IPS-20b (cell line): ENCODE results near the gene COMMD7.

ENCODE experiments used
- H3K27ac ChIP-seq: one replicate; pipeline ENCODE4 v1.5.1; 2013; ENCODE audit warnings: low read length
- H3K27me3 ChIP-seq: 2 replicates; pipeline ENCODE4 v1.6.1; 2013; ENCODE audit warnings: mild to moderate bottlenecking, low read length, inconsistent platforms; ENCODE audit not compliant: insufficient read depth
- H3K36me3 ChIP-seq: 2 replicates; pipeline ENCODE4 v1.6.1; 2013; ENCODE audit warnings: low read depth, mild to moderate bottlenecking, inconsistent platforms, low read length, moderate library complexity; ENCODE audit not compliant: insufficient read depth
- H3K4me1 ChIP-seq: 2 replicates; pipeline ENCODE4 v1.6.1; 2013; ENCODE audit warnings: mild to moderate bottlenecking, control low read depth, inconsistent platforms, low read length, moderate library complexity; ENCODE audit not compliant: insufficient read depth
- H3K4me3 ChIP-seq: 2 replicates; pipeline ENCODE4 v1.5.1; 2013; ENCODE audit warnings: mild to moderate bottlenecking, low read length, inconsistent platforms
- H3K9ac ChIP-seq: 2 replicates; pipeline ENCODE4 v1.6.1; 2013; ENCODE audit warnings: low read depth, mild to moderate bottlenecking, inconsistent platforms, low read length, moderate library complexity
- H3K9me3 ChIP-seq: 2 replicates; pipeline ENCODE4 v1.6.1; 2013; ENCODE audit warnings: mild to moderate bottlenecking, low read depth, low read length, inconsistent platforms; ENCODE audit not compliant: insufficient read depth

COMMD7 gene

GRCh38 chr20:32743237-32744112, at the start of gene COMMD7:
Gene COMMD7, minus strand, starts transcription at chr20:32743467. Its CDS starts 76 bp downstream, at chr20:32743391.
- Histone ChIP-seq H3K4me1 (peaks cover 3% of the 10 kb centered on the region; the same call in 1 of the 2 replicates), H3K27ac (no peak within 1 kb of the TSS)

GRCh38 chr20:32792731-32793458, 49.6 kb upstream of the COMMD7 start:
- Histone ChIP-seq H3K9me3 (no peaks in the 10 kb centered on the region), H3K36me3 (peaks cover 100% of the 10 kb centered on the region), H3K27ac (no peak overlapping the region), H3K27me3 (no peaks in the 10 kb centered on the region), H3K4me1 (peaks cover 5% of the 10 kb centered on the region), H3K9ac (no peak overlapping the region), H3K4me3 (no peak overlapping the region)

More at GRCh38 chr20:32743237-32744112, at the start of gene COMMD7:
- no peaks in the 10 kb centered on the region for H3K27me3 ChIP-seq
- no peaks in the 10 kb centered on the region for H3K36me3 ChIP-seq
- peak within 1 kb of the TSS; percentile 87 for H3K9ac ChIP-seq
- H3K9me3 ChIP-seq: no peaks in the 10 kb centered on the region
- H3K4me3 ChIP-seq: peak within 1 kb of the TSS; percentile 76

- peaks cover 100% of the 10 kb centered on the region for H3K36me3 ChIP-seq
- no peak overlapping the region for H3K27ac ChIP-seq
- no peak overlapping the region for H3K4me3 ChIP-seq
- no peaks in the 10 kb centered on the region for H3K9me3 ChIP-seq
- no peaks in the 10 kb centered on the region for H3K27me3 ChIP-seq
- peaks cover 5% of the 10 kb centered on the region for H3K4me1 ChIP-seq
- H3K9ac ChIP-seq: no peak overlapping the region
These were observed 49.0 kb upstream of the COMMD7 start for GRCh38 chr20:32792316-32792715.

- Histone ChIP-seq H3K27ac (no peak overlapping the region), H3K4me1 (peaks cover 5% of the 10 kb centered on the region), H3K27me3 (no peaks in the 10 kb centered on the region), H3K36me3 (peaks cover 100% of the 10 kb centered on the region), H3K9ac (no peak overlapping the region; the same call in 1 of the 2 replicates), H3K4me3 (no peak overlapping the region), H3K9me3 (no peaks in the 10 kb centered on the region)
These were observed 47.4 kb upstream of the COMMD7 start for GRCh38 chr20:32790751-32791057.

DNA sequence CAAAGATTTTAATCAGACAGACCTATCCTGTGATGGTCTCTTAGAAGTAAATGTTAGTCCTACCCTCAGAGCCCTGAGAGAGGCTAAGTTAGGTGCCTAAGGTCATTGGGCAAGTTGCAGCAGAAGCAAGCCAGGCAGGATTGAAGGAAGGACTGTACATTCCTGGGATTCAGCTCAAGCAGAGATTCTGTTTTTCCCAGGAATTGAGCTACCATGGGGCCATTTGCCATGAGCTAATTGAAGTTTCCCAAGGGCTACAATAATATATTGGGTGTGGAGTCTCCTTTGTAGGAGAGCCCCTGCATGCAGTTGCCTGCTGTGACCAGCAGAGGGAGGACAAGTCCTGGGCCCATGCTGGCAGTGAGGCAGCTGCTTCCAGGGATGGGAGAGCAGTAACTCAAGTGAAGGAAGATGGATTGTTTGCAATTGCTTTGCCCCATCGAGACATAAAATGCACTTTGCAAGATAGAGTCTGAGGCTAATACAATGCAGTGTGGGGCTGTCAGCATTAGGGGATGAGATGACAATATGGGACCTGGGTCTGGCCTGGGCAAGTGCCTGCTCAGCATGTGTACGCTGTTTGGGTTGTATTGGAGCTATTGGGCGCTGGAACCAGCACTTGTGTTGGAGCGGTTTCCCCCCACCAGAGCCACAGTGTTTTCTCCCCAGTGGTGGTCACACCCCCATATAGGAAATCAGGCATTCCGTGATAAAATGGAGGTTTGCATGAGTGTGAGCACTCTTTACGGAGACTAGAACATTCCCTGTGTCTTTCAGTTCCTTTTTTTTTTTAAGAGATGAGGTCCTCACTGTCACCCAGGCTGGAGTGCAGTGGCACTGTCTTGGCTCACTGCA, 46.9 kb upstream of the COMMD7 start:
- Histone ChIP-seq H3K27ac (no peak overlapping the region), H3K9me3 (no peaks in the 10 kb centered on the region), H3K9ac (no peak overlapping the region; the same call in 1 of the 2 replicates), H3K36me3 (peaks cover 100% of the 10 kb centered on the region), H3K4me3 (no peak overlapping the region), H3K27me3 (no peaks in the 10 kb centered on the region), H3K4me1 (peaks cover 5% of the 10 kb centered on the region)

- Histone ChIP-seq H3K27me3 (no peaks in the 10 kb centered on the region), H3K9me3 (no peaks in the 10 kb centered on the region), H3K36me3 (peaks cover 100% of the 10 kb centered on the region), H3K4me1 (peaks cover 5% of the 10 kb centered on the region), H3K9ac (no peak overlapping the region), H3K27ac (no peak overlapping the region), H3K4me3 (no peak overlapping the region)
These were observed 43.9 kb upstream of the COMMD7 start for GRCh38 chr20:32787168-32787567.

GRCh38 chr20:32786059-32786760, 42.9 kb upstream of the COMMD7 start:
- Histone ChIP-seq H3K27ac (no peak overlapping the region), H3K4me3 (no peak overlapping the region), H3K9me3 (no peaks in the 10 kb centered on the region), H3K9ac (no peak overlapping the region), H3K27me3 (no peaks in the 10 kb centered on the region), H3K4me1 (no peaks in the 10 kb centered on the region), H3K36me3 (peaks cover 100% of the 10 kb centered on the region)

GRCh38 chr20:32784369-32785080, 41.3 kb upstream of the COMMD7 start:
- peaks cover 100% of the 10 kb centered on the region for H3K36me3 ChIP-seq
- no peak overlapping the region for H3K27ac ChIP-seq
- H3K9me3 ChIP-seq: no peaks in the 10 kb centered on the region
- H3K4me3 ChIP-seq: no peak overlapping the region
- H3K27me3 ChIP-seq: no peaks in the 10 kb centered on the region
- peaks cover 8% of the 10 kb centered on the region; the same call in 1 of the 2 replicates for H3K4me1 ChIP-seq
- no peak overlapping the region for H3K9ac ChIP-seq

DNA sequence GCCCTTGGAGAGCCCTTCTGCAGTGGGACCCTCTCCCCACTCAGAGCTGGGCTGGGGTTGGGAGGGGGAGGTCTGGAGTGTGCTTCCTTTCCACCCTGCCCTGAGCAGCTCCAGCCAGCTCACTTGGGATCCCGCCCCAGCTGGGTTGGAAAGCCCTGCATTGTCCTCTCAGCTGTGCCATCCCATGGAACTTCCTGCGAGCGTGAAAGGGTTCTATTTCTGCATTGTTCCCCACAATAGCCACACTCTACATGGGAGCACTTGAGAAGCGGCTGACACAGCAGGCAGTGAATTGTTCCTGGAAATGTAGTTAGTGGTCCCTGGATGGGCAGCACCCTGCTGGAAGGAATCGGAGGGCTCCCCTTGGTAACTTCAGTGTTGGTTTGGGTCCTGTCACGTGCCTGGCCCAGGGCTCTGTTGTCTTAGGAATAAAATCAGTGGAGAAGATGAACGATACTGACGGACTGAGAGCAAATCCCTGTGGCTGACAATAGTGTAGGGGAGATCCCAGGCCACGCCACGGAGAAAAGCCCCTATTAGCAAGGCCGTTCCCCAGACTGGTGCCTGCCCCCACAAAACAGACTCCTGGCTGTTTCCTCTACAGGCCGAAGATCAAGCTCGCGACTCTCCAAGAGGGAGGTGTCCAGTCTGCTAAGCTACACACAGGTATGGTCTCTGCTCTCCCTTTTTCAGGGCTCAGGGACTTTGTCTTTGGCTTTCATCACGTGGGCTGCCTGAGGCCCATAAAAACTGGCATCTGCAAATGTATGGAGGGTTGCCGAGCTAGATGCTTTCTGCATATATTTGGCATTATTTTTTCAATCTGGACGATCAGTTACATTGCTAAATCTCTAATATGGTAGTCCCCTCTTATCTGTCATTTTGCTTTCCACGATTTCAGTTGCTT, 37.7 kb upstream of the COMMD7 start:
- Histone ChIP-seq H3K9me3 (no peaks in the 10 kb centered on the region), H3K36me3 (peaks cover 100% of the 10 kb centered on the region), H3K27ac (peak overlapping the region; percentile 1), H3K4me3 (no peak overlapping the region; the same call in 1 of the 2 replicates), H3K27me3 (no peaks in the 10 kb centered on the region), H3K4me1 (peaks cover 35% of the 10 kb centered on the region; the same call in 1 of the 2 replicates), H3K9ac (peak overlapping the region; percentile 4; the same call in 1 of the 2 replicates)

- peak overlapping the region; percentile 4; the same call in 1 of the 2 replicates for H3K9ac ChIP-seq
- H3K4me3 ChIP-seq: no peak overlapping the region; the same call in 1 of the 2 replicates
- H3K36me3 ChIP-seq: peaks cover 99% of the 10 kb centered on the region
- no peaks in the 10 kb centered on the region for H3K9me3 ChIP-seq
- peaks cover 39% of the 10 kb centered on the region for H3K4me1 ChIP-seq
- H3K27ac ChIP-seq: peak overlapping the region; percentile 1
- no peaks in the 10 kb centered on the region for H3K27me3 ChIP-seq
These were observed 37.0 kb upstream of the COMMD7 start for GRCh38 chr20:32780278-32780677.
